Osteoblast (primary cell): ENCODE data around the gene DLX4. TPM values are rescaled to one million over a fixed set of nuclear protein-coding genes. Genes with fewer than 3 reads are reported as not detected.

Experiments used
- DNase-seq: peaks from one replicate; pipeline ENCODE4 v3.0.0; 2011; ENCODE audit warnings: low spot score, mixed read lengths; ENCODE audit not compliant: insufficient read length; ENCODE audit errors: missing footprints
- H2AFZ ChIP-seq: 2 replicates; pipeline ENCODE4 v1.6.0; 2011; ENCODE audit warnings: mild to moderate bottlenecking, low read length
- H3K27ac ChIP-seq: 2 replicates; pipeline ENCODE4 v1.5.1; 2011; ENCODE audit warnings: mild to moderate bottlenecking, low read depth, low read length, moderate library complexity
- H3K27me3 ChIP-seq: 2 replicates; pipeline ENCODE4 v1.6.0; 2012; ENCODE audit warnings: mild to moderate bottlenecking, control low read depth, inconsistent platforms, low read length, moderate library complexity; ENCODE audit not compliant: insufficient read depth
- H3K36me3 ChIP-seq: 2 replicates; pipeline ENCODE4 v1.5.1; 2011; ENCODE audit warnings: mild to moderate bottlenecking, low read length, control low read depth, moderate library complexity; ENCODE audit not compliant: insufficient read depth
- H3K4me1 ChIP-seq: 2 replicates; pipeline ENCODE4 v1.5.1; 2011; ENCODE audit warnings: mild to moderate bottlenecking, low read length, control low read depth, moderate library complexity; ENCODE audit not compliant: insufficient read depth
- H3K4me2 ChIP-seq: 2 replicates; pipeline ENCODE4 v1.6.0; 2011; ENCODE audit warnings: mild to moderate bottlenecking, low read length; ENCODE audit not compliant: insufficient read depth
- H3K4me3 ChIP-seq: fragments of 200-600 bp; sonication (generic); 3 replicates; pipeline ENCODE4 v1.5.1; 2012; ENCODE audit warnings: mild to moderate bottlenecking, low read length, inconsistent platforms; ENCODE audit not compliant: insufficient read depth
- H3K79me2 ChIP-seq: 2 replicates; pipeline ENCODE4 v1.6.0; 2012; ENCODE audit warnings: mild to moderate bottlenecking, low read length, control low read depth, inconsistent platforms; ENCODE audit not compliant: insufficient read depth
- H3K9me3 ChIP-seq: 2 replicates; pipeline ENCODE4 v1.5.1; 2011; ENCODE audit warnings: low read depth, low read length, control low read depth
- H4K20me1 ChIP-seq: 2 replicates; pipeline ENCODE4 v1.6.0; 2012; ENCODE audit warnings: mild to moderate bottlenecking, low read length, control low read depth; ENCODE audit not compliant: insufficient read depth
- total RNA-seq: library from RNA; depleted of rRNA; stranded (reverse); fragments of >200 nt; gene quantifications from 2 replicates; pipeline ENCODE4 v1.2.3, GENCODE V29; 2012
- TF ChIP-seq, protein P1 (sequence below): IDR thresholded peaks from 2 replicates; pipeline ENCODE4 v1.5.1; 2011; ENCODE audit warnings: mild to moderate bottlenecking, low read depth, low read length, moderate library complexity; ENCODE audit errors: extremely low read depth

The DLX4 gene
- total RNA-seq, 1 donor = under 0.01 TPM

- peak overlapping the region; percentile 40 for H3K4me2 ChIP-seq
- H2AFZ ChIP-seq = no peak overlapping the region
- H3K9me3 ChIP-seq = no peaks in the 10 kb centered on the region
- no peak overlapping the region for H3K27ac ChIP-seq
- H3K36me3 ChIP-seq = no peaks in the 10 kb centered on the region
- no peaks in the 10 kb centered on the region for H3K27me3 ChIP-seq
- no peaks in the 10 kb centered on the region for H3K79me2 ChIP-seq
- H3K4me3 ChIP-seq = no peak overlapping the region
- peak; percentile 95 for DNase-seq
- TF ChIP-seq, protein P1, sequence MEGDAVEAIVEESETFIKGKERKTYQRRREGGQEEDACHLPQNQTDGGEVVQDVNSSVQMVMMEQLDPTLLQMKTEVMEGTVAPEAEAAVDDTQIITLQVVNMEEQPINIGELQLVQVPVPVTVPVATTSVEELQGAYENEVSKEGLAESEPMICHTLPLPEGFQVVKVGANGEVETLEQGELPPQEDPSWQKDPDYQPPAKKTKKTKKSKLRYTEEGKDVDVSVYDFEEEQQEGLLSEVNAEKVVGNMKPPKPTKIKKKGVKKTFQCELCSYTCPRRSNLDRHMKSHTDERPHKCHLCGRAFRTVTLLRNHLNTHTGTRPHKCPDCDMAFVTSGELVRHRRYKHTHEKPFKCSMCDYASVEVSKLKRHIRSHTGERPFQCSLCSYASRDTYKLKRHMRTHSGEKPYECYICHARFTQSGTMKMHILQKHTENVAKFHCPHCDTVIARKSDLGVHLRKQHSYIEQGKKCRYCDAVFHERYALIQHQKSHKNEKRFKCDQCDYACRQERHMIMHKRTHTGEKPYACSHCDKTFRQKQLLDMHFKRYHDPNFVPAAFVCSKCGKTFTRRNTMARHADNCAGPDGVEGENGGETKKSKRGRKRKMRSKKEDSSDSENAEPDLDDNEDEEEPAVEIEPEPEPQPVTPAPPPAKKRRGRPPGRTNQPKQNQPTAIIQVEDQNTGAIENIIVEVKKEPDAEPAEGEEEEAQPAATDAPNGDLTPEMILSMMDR = peak; percentile 98
- H4K20me1 ChIP-seq = no peaks in the 10 kb centered on the region
- H3K4me1 ChIP-seq = peaks cover 26% of the 10 kb centered on the region
Measured at GRCh38 chr17:49952209-49952911, 16.6 kb upstream of the DLX4 start.

DNA sequence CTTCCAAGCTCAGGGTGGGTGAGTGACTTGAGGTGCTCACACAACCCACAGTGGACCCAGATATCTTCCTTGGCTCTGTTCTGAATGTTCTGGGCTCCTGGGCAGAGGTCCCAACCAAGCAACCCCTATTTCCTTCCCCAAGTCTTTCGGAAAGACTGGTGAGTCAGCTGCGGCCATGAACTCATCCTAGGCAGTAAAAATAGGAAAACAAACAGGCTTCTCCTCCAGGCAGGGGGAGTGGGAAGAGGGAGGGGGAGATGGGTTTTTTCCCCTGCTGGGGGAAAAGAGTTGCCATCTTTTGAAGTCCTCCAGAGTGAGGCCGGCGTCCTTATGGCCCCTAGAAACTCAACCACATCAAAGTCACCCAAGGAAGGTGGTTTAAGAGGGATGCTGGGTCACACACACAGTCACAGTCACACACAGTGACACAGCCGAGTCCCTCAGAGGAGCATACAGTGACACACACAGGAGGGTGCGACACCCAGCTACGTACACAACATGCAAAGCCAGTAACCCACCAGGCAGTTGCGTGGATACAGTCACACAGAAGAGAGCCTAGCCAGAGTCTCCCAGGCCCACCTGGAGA, 16.0 kb upstream of the DLX4 start:
- Histone ChIP-seq H3K36me3 (no peaks in the 10 kb centered on the region), H3K27ac (no peak overlapping the region), H3K9me3 (no peaks in the 10 kb centered on the region), H4K20me1 (no peaks in the 10 kb centered on the region), H3K4me1 (peaks cover 26% of the 10 kb centered on the region), H3K4me3 (no peak overlapping the region), H3K27me3 (no peaks in the 10 kb centered on the region), H3K79me2 (no peaks in the 10 kb centered on the region), H3K4me2 (peak overlapping the region; percentile 40), H2AFZ (no peak overlapping the region)
- peak; percentile 94 for DNase-seq
- TF ChIP-seq, protein P1 = no peak

DNA sequence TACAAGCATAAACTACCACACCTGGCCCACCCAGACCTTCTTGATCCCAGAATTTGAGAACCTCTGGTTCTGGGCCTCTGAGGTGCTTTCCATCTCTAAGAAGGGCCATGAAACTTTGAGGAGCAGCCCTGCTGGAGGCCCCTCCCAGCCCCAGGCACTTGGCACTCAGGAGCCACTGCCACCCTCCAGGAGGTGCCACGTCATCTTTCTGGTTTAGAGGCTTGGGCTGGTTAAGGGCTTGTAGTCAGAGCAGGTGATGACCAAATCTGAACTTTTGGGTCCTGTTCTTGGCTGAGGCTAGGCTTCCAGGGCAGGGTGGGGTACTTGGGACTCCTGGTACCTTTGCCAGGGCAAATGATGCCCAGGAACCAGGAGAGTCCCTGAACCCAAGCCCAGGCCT, 13.8 kb upstream of the DLX4 start:
- Histone ChIP-seq H3K79me2 (no peaks in the 10 kb centered on the region), H4K20me1 (no peaks in the 10 kb centered on the region), H3K9me3 (no peaks in the 10 kb centered on the region), H2AFZ (no peak overlapping the region), H3K36me3 (no peaks in the 10 kb centered on the region), H3K4me2 (no peak overlapping the region), H3K4me1 (peaks cover 39% of the 10 kb centered on the region), H3K27me3 (no peaks in the 10 kb centered on the region), H3K27ac (no peak overlapping the region), H3K4me3 (no peak overlapping the region)
- TF ChIP-seq, protein P1 = no peak
- DNase-seq = no peak

DNA sequence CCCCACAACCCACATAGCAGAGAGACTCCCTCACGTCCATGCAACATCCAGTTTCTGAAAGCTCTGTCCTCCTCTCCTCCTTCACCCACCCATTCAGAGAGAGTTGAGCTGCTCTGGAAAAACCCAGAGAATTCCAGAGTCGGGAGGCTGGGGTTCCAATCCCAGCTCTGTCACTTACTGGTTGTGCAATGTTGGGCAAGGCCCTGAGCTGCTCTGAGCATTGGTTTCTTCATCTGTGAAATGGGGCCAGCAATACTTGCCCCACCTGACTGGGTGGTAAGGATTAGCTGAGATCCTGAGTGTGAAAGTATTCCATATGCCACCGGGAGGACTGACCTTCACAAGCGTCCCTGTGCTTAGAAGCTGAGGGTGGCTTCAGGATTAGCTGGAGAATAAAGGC, 12.2 kb upstream of the DLX4 start:
- H2AFZ ChIP-seq = no peak overlapping the region
- DNase-seq = no peak
- no peaks in the 10 kb centered on the region for H3K36me3 ChIP-seq
- H3K4me2 ChIP-seq = no peak overlapping the region
- H3K27me3 ChIP-seq = peaks cover 3% of the 10 kb centered on the region
- H3K9me3 ChIP-seq = no peaks in the 10 kb centered on the region
- no peaks in the 10 kb centered on the region for H4K20me1 ChIP-seq
- H3K4me3 ChIP-seq = no peak overlapping the region
- H3K79me2 ChIP-seq = no peaks in the 10 kb centered on the region
- H3K4me1 ChIP-seq = peaks cover 30% of the 10 kb centered on the region
- no peak overlapping the region for H3K27ac ChIP-seq
- TF ChIP-seq, protein P1 = no peak
